ENCODE data around the gene DCST2.

DNA sequence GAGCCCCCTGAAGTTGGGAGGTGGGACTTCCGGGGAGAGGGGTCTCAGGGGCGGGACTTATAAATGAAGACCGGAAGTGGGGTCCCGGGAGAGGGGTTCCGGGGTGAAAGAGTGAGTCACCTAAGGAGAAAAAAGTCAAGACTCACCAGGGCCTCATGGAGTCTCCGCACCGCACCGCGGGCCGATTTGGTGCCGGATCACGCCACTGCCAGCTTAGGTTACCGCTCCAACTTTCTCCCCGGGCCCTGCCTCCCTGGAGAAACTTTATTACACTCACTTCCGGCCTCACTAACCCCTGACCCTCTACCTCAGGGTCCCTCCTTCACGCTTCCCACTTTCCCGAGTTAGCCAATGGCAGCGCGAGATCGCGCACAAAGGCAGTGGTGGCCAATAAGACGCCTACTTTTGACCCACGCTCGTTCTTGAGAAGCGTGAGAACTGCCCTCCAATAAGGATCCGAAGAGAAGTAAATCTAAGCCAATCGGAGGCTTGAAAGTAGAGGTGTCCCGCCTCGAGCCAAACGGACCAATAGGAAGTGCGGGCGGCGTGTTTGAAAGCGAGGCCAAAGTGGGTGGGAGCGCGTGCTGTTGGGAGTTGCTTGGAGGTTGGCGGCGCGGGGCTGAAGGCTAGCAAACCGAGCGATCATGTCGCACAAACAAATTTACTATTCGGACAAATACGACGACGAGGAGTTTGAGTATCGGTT lies 59.3 kb downstream of the DCST2 start, which contains the start of gene CKS1B:
- TF ChIP-seq, protein P1, sequence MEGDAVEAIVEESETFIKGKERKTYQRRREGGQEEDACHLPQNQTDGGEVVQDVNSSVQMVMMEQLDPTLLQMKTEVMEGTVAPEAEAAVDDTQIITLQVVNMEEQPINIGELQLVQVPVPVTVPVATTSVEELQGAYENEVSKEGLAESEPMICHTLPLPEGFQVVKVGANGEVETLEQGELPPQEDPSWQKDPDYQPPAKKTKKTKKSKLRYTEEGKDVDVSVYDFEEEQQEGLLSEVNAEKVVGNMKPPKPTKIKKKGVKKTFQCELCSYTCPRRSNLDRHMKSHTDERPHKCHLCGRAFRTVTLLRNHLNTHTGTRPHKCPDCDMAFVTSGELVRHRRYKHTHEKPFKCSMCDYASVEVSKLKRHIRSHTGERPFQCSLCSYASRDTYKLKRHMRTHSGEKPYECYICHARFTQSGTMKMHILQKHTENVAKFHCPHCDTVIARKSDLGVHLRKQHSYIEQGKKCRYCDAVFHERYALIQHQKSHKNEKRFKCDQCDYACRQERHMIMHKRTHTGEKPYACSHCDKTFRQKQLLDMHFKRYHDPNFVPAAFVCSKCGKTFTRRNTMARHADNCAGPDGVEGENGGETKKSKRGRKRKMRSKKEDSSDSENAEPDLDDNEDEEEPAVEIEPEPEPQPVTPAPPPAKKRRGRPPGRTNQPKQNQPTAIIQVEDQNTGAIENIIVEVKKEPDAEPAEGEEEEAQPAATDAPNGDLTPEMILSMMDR (IDR thresholded peaks at IDR 0.05) = no peak
- no peak for TF ChIP-seq POLR2A (IDR thresholded peaks at IDR 0.05)

Data from lower leg skin (tissue), 3 donors.